ENCODE results near the gene RHEB. TPM values are rescaled to one million over a fixed set of nuclear protein-coding genes. Genes with fewer than 3 reads are reported as not detected.

The RHEB gene
- total RNA-seq, 1 donor from 2014 or later: 94.2 TPM

DNA sequence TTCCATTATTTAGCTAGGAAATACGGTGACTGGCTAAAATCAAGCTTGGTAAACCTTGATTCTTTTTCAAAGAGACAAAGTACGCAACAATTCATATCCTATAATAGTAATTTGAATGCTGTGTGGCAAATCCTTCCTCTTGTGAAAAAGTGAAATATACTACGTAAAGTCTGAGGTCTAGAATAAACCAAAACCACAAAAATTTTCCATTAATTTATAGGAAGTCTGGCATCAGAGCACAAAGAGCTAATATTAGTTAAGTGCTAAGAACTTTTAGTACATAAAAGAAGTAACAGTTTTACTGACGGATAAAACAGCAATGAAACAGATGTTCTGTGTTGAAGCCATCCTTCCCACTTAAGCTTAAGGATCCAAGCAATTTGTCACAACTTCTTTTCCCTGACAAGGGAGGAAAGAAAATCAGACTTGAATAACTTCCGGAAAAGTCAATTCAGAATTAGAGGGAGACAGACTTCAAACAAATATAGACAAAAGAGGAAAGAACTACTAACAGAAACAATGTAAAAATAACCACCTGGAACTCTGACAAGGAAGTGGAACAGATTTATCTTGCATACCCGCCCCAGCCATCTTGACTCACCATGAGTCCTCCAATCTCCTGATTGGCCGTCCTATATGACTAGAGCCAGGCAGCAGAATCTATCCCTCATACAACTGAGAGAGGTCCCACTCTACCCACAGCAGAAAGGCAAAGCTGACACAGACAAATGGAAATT lies 34.6 kb downstream of the RHEB start:
- Mint-ChIP-seq H3K9me3 (ENCODE audit: unreplicated experiment) (no peaks in the 10 kb centered on the region), H3K27ac (ENCODE audit: unreplicated experiment) (no peak overlapping the region), H3K4me3 (ENCODE audit: unreplicated experiment) (no peak overlapping the region), H3K36me3 (ENCODE audit: low read depth, unreplicated experiment) (peaks cover 32% of the 10 kb centered on the region), H3K4me1 (ENCODE audit: unreplicated experiment) (peaks cover 29% of the 10 kb centered on the region), H3K27me3 (ENCODE audit: unreplicated experiment) (no peaks in the 10 kb centered on the region)
- TF ChIP-seq, protein P1, sequence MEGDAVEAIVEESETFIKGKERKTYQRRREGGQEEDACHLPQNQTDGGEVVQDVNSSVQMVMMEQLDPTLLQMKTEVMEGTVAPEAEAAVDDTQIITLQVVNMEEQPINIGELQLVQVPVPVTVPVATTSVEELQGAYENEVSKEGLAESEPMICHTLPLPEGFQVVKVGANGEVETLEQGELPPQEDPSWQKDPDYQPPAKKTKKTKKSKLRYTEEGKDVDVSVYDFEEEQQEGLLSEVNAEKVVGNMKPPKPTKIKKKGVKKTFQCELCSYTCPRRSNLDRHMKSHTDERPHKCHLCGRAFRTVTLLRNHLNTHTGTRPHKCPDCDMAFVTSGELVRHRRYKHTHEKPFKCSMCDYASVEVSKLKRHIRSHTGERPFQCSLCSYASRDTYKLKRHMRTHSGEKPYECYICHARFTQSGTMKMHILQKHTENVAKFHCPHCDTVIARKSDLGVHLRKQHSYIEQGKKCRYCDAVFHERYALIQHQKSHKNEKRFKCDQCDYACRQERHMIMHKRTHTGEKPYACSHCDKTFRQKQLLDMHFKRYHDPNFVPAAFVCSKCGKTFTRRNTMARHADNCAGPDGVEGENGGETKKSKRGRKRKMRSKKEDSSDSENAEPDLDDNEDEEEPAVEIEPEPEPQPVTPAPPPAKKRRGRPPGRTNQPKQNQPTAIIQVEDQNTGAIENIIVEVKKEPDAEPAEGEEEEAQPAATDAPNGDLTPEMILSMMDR (IDR thresholded peaks at IDR 0.05; ENCODE audit: unreplicated experiment): no peak
- no peak for DNase-seq (ENCODE audit: low spot score)

DNA sequence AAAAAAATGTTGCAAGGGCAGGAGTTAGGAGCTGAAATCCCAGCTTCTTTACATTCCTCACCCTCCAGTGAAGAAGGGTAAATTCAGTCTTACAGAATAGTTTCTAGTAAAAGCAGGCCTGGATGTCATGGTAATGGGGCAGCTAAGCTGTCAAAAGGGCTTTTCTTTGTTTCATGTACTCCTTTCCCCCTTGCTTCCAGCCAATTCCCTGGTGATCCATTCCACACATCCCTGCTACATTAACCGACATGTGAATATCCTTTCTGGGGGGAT lies 36.0 kb downstream of the RHEB start:
- H3K9me3 Mint-ChIP-seq (ENCODE audit: unreplicated experiment): no peaks in the 10 kb centered on the region
- peak overlapping the region; percentile 26 for H3K4me3 Mint-ChIP-seq (ENCODE audit: unreplicated experiment)
- no peak for DNase-seq (ENCODE audit: low spot score)
- H3K36me3 Mint-ChIP-seq (ENCODE audit: low read depth, unreplicated experiment): peaks cover 38% of the 10 kb centered on the region
- H3K4me1 Mint-ChIP-seq (ENCODE audit: unreplicated experiment): peaks cover 23% of the 10 kb centered on the region
- no peak overlapping the region for H3K27ac Mint-ChIP-seq (ENCODE audit: unreplicated experiment)
- TF ChIP-seq, protein P1 (IDR thresholded peaks at IDR 0.05; ENCODE audit: unreplicated experiment): no peak
- H3K27me3 Mint-ChIP-seq (ENCODE audit: unreplicated experiment): peaks cover 3% of the 10 kb centered on the region

DNA sequence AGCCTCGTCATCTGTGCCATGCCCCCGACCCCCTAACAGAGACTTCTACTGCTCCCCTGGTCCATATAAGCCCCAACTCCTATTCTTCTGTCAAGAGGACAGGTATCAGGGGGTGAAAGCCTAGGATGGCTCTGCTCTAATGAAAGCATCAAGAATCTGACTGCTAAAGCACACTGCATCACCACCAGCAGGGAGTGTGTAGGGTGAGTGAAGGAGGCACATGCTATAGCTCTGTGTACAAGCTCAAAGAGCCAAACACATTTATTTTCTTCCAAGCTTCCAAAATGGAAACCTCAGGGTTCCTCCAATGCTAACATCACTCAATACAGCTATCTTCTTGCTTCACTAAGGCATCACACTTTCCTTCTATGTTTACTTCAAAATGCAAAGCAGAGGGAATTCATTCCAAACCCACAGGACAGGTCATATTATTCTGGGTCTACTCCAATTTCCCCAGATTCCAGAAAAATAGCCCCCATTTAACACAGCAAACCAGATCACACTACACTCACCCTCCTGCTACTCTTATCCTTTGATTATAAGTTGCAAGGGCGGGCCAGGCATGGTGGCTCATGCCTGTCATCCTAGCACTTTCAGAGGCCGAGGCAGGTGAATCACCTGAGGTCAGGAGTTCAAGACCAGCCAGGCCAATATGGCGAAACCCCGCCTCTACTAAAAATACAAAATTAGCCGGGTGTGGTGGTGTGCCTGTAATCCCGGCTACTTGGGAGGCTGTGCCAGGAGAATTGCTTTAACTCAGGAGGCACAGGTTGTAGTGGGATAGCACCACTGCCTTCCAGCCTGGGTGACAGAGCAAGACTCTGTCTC lies 36.6 kb downstream of the RHEB start:
- peaks cover 3% of the 10 kb centered on the region for H3K27me3 Mint-ChIP-seq (ENCODE audit: unreplicated experiment)
- TF ChIP-seq, protein P1 (IDR thresholded peaks at IDR 0.05; ENCODE audit: unreplicated experiment): no peak
- peaks cover 23% of the 10 kb centered on the region for H3K4me1 Mint-ChIP-seq (ENCODE audit: unreplicated experiment)
- peak overlapping the region; percentile 34 for H3K4me3 Mint-ChIP-seq (ENCODE audit: unreplicated experiment)
- peaks cover 38% of the 10 kb centered on the region for H3K36me3 Mint-ChIP-seq (ENCODE audit: low read depth, unreplicated experiment)
- no peaks in the 10 kb centered on the region for H3K9me3 Mint-ChIP-seq (ENCODE audit: unreplicated experiment)
- no peak for DNase-seq (ENCODE audit: low spot score)
- no peak overlapping the region for H3K27ac Mint-ChIP-seq (ENCODE audit: unreplicated experiment)

DNA sequence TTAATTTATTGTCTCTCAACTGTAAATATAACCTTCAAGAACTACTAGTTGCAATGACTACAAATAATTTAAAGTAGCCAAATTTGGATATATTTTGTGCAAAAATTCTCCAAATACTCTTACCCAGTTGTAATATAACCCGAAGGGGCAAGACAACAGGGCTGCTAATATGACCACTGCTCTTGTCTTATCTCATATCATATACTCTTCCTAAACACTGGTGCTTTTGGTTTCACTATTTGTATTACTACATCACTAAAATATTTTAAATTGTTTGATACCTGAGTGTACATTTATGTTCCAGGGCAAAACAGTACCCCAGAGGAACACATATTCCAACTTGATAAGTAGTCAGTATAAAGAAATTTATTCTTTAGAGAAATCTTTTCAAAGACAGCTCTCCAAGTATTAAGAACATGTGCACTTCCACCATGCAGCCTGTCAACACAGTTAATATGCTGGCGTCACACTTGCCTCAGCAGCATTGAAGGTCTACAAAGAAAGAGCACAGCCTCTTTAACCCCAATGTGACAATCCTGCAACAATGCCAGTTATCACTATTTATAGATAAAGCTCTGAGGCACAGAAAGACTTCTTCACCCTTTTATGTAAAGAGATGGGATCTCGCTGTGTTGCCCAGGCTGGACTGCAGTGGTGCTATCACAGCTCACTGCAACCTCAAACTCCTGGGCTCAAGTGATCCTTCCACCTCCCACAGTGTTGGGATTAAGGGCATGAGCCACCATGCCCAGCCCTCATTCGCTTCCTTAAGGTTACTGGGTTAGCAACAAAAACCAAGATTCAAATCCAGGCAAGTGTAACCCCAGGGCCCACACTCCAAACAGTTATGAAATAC lies 37.8 kb downstream of the RHEB start:
- no peak overlapping the region for H3K4me3 Mint-ChIP-seq (ENCODE audit: unreplicated experiment)
- TF ChIP-seq, protein P1 (IDR thresholded peaks at IDR 0.05; ENCODE audit: unreplicated experiment): no peak
- H3K27me3 Mint-ChIP-seq (ENCODE audit: unreplicated experiment): peaks cover 3% of the 10 kb centered on the region
- DNase-seq (ENCODE audit: low spot score): no peak
- no peak overlapping the region for H3K27ac Mint-ChIP-seq (ENCODE audit: unreplicated experiment)
- peaks cover 34% of the 10 kb centered on the region for H3K36me3 Mint-ChIP-seq (ENCODE audit: low read depth, unreplicated experiment)
- peaks cover 15% of the 10 kb centered on the region for H3K4me1 Mint-ChIP-seq (ENCODE audit: unreplicated experiment)
- no peaks in the 10 kb centered on the region for H3K9me3 Mint-ChIP-seq (ENCODE audit: unreplicated experiment)

Measured in endothelial cell (in vitro differentiated cells).